WI38 (cell line): Measurements from ENCODE around the gene TMPRSS9.
"Not testable (repeated sequence)": the region's sequence is repeated elsewhere in the genome, so short reads cannot be mapped to it uniquely, and the experiment has no call there.

ENCODE experiments used
- H3K4me3 ChIP-seq: 2 replicates; pipeline ENCODE4 v1.5.1; 2011; ENCODE audit warnings: low read depth, mild to moderate bottlenecking, control low read depth, low read length
- TF ChIP-seq, protein P1 (sequence below): IDR thresholded peaks from 2 replicates; pipeline ENCODE4 v1.5.1; 2012; ENCODE audit warnings: low read depth, mild to moderate bottlenecking, control low read depth, low read length

The TMPRSS9 gene

GRCh38 chr19:2464389-2464788 is 104.3 kb downstream of the TMPRSS9 start:
- no peak overlapping the region for H3K4me3 ChIP-seq
- TF ChIP-seq, protein P1, sequence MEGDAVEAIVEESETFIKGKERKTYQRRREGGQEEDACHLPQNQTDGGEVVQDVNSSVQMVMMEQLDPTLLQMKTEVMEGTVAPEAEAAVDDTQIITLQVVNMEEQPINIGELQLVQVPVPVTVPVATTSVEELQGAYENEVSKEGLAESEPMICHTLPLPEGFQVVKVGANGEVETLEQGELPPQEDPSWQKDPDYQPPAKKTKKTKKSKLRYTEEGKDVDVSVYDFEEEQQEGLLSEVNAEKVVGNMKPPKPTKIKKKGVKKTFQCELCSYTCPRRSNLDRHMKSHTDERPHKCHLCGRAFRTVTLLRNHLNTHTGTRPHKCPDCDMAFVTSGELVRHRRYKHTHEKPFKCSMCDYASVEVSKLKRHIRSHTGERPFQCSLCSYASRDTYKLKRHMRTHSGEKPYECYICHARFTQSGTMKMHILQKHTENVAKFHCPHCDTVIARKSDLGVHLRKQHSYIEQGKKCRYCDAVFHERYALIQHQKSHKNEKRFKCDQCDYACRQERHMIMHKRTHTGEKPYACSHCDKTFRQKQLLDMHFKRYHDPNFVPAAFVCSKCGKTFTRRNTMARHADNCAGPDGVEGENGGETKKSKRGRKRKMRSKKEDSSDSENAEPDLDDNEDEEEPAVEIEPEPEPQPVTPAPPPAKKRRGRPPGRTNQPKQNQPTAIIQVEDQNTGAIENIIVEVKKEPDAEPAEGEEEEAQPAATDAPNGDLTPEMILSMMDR, result no peak

DNA sequence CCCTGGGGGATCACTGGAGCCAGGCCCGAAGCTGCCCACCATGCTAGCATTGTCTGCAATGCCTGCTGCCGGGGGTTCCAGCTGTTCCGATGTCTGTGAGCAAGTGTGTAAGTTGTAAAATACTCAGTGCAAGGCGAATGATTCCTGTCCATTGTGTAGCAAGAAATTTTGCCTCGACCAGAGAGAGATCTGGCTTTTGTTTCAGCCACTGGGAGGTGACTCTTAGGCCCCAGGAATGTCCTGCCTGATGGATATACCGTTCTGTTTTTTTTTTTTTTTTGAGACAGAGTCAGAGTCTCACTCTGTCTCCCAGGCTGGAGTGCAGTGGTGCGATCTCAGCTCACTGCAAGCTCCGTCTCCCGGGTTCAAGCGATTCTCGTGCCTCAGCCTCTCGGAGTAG is 108.5 kb downstream of the TMPRSS9 start:
- H3K4me3 ChIP-seq, result no peak overlapping the region
- TF ChIP-seq, protein P1, result no peak

- TF ChIP-seq, protein P1, result no peak
- H3K4me3 ChIP-seq, result no peak overlapping the region
Measured at GRCh38 chr19:2469102-2469914, 109.2 kb downstream of the TMPRSS9 start.

DNA sequence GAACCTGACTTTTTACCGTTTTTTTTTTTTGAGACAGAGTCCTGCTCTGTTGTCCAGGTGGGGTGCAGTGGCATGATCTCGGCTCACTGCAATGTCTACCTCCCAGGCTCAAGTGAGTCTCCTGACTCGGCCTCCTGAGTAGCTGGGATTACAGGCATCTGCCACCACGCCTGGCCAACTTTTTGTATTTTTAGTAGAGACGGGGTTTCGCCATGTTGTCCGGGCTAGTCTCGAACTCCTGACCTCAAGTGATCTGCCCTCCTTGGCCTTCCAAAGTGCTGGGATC is 109.8 kb downstream of the TMPRSS9 start:
- not testable (repeated sequence) for H3K4me3 ChIP-seq

GRCh38 chr19:2474232-2475017 is 114.4 kb downstream of the TMPRSS9 start:
- TF ChIP-seq, protein P1, result peak; percentile 60
- H3K4me3 ChIP-seq, result peak overlapping the region; percentile 98

- TF ChIP-seq, protein P1, result no peak
- peak overlapping the region; percentile 98 for H3K4me3 ChIP-seq
Measured at GRCh38 chr19:2475018-2475701, 115.1 kb downstream of the TMPRSS9 start.
